Measurements from ENCODE around the gene RASSF7.
"Not testable (repeated sequence)": the region's sequence is repeated elsewhere in the genome, so short reads cannot be mapped to it uniquely, and the experiment has no call there.

RASSF7 gene

GRCh38 chr11:560305-561147 lies at the start of gene RASSF7, which contains the start of gene LMNTD2:
Gene RASSF7 (plus strand): TSS chr11:560970. CDS start chr11:561769, 799 bp downstream.
Gene LMNTD2 (minus strand): TSS chr11:560738. CDS start chr11:560716, 22 bp downstream.
- peak; percentile 96 for DNase-seq

GRCh38 chr11:512761-513595 lies 47.8 kb upstream of the RASSF7 start:
- no peak for DNase-seq

- DNase-seq: no peak
Measured at GRCh38 chr11:514606-515005, 46.2 kb upstream of the RASSF7 start.

DNA sequence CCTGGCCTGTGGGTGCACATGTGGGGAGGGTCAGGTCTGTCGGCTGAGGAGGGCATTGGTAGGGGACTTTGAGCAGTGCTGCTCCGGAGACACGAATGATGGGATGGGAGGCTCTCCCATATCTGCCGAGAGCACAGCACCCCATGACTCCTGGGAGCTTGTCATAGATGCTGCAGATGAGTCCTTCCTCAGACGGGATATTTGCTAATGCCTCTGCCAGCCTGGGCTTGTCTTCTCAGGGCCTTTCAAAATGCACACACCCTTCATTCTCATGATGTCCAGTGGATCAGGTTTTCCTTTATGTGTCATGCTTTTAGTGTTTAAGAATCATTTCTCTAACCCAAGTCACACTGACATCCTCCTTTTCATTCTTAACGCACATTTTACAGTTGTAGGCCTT lies 45.6 kb upstream of the RASSF7 start:
- DNase-seq: no peak

DNA sequence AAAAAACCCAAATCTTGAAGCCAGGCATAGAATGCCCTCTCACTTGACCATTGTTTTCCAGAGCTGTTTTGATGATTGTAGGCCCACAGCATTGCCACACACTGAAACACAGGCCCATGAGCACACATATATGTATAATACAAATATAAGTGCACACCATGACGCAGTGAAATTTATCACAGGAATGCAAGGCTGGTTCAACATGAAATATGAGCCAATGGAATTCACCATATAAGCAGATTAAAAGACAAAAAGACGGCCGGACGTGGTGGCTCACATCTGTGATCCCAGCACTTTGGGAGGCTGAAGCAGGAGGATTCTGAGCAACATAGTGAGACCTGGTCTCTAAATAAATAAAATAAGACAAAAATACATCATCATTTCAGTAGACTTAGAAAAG lies 44.4 kb upstream of the RASSF7 start:
- no peak for DNase-seq

DNA sequence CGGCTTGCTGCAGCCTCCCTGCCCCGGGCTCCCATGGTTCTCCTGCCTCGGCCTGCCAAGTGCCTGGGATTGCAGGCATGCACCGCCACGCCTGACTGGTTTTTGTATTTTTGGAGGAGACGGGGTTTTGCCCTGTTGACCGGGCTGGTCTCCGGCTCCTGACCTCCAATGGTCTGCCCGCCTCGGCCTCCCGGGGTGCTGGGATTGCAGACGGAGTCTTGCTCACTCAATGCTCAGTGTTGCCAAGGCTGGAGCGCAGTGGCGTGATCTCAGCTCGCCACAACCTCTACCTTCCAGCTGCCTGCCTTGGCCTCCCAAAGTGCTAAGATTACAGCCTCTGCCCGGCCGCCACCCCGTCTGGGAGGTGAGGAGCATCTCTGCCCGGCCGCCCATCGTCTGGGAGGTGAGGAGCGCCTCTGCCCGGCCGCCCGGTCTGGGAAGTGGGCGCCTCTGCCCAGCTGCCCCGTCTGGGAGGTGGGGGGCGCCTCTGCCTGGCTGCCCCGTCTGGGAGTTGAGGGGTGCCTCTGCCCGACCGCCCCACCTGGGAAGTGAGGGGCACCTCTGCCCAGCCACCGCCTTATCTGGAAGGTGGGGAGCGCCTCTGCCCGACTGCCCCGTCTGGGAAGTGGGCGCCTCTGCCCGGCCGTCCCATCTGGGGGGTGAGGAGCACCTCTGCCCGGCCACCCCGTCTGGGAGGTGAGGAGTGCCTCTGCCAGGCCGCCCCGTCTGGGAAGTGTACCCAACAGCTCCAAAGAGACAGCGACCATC lies 43.7 kb upstream of the RASSF7 start:
- not testable (repeated sequence) for DNase-seq

DNA sequence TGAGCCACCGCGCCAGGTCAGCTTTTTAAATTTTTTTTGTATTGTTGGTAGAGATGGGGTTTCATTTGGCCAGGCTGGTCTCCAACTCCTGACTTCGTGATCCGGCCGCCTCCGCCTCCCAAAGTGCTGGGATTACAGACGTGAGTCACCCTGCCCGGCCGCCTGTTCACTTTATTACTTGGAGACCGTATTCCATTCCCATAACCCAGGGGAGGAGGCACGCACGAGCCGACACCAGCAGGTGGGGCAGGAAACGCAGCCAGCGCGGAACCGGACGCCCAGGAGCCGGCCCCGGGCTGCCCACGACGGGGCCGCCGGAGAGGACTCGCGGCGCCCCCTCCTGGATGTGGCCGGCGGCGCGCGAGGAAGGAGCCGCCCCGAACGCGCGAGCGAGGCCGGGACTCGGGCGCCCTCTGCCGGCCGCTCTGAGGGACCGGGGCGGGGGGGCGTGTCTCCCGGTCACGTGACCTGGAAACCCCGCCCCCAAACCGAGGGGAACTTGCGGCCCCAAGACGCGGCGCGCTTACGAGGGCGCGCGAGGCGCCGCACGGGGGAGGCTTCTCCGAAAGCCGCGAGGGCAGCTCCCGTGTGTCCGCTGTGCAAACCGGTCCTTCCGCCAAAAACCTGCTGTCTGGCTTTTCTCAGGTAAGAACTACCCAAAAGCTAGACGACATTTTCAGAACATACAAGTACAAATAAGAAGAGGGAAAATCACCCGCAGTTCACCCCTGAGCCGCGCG lies 42.1 kb upstream of the RASSF7 start:
- peak; percentile 90 for DNase-seq

GRCh38 chr11:520428-521176 lies 40.2 kb upstream of the RASSF7 start:
- peak; percentile 27 for DNase-seq

- no peak for DNase-seq
Measured at GRCh38 chr11:521177-521688, 39.5 kb upstream of the RASSF7 start.

DNA sequence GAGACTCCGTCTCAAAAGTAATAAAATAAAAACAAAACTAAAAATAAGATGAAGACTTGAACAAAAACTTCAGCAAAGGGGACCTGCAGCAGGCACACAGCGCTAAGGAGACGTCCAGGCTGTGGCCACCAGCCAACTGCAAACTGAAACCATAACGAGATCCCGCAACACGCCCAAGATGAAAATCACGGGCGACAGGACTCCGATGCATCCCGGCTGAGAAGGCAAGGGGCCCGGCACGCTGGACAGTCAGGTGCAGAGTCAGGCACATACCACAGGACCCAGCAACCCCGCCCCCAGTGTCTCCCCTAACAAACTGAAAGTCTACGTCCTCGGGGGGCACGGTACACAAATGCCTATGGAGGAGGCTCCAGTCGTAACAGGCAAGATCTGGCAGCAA lies 34.6 kb upstream of the RASSF7 start:
- DNase-seq: no peak

DNA sequence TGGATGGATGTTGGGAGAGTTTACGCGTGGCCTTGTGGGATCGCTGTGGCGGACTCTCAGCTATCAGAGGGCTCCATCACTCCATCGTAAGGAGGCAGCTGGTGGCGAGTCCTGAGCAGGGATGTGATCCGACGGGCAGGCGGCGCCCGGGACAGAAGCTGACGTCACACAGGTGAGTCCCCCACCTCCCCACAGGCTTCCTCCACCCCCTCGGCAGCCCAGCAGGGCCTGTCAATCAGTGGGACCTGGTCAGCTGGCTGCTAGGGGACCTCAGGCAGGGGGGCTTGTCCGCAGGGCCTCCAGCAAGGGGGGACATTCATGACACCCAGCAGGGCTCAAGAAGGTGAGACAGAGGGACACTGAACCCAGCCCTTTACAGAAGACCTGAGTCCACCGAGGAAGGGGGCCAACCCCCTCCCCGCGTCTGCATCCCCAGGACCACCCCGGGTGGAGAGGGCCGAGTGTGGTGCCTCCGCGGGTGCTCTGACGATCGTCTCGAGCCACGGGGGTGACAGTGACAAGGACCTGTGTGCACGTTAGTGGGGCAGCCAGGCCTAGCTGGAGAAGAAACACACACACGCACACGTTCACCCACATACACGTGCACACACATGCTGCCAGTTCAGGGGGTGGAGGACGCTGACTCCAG lies 32.5 kb upstream of the RASSF7 start:
- no peak for DNase-seq

GRCh38 chr11:528815-529727 lies 31.7 kb upstream of the RASSF7 start:
- no peak for DNase-seq

DNA sequence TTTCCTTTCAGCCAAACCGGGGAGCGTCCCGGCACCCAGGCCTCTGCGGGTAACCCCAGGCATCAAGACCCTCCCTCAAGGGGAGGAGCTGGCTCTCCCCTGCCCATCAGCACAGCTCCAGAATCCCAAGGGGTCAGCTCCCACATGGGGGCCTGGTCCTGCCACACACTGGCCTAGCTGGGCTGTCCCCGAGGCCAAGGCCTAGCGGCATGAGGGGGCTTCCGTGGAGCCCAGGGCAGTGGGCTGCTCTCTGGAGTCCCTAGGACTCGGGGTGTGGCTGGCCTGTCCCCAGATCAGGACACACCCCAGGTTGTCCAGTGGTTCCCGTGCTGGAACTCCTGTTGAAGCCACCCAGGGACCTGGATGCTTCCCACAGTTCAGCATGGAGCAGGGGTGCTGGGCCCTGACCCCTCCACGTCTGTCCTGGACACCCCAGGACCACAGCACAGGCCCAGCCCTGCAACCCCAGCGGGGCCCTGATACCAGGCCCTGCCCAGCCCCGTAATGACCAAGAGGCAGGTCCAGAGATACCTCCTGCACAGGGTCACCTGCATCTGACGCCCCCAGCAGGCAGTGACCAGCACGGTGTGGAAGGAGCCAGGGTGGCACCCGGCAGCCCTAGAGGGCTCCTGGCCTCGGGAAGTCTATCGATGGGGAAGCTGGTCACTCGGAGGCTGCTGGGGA lies 30.9 kb upstream of the RASSF7 start:
- DNase-seq: no peak

- DNase-seq: no peak
Measured at GRCh38 chr11:530960-531831, 29.6 kb upstream of the RASSF7 start.

- DNase-seq: no peak
Measured at GRCh38 chr11:531919-532526, 28.7 kb upstream of the RASSF7 start.

DNA sequence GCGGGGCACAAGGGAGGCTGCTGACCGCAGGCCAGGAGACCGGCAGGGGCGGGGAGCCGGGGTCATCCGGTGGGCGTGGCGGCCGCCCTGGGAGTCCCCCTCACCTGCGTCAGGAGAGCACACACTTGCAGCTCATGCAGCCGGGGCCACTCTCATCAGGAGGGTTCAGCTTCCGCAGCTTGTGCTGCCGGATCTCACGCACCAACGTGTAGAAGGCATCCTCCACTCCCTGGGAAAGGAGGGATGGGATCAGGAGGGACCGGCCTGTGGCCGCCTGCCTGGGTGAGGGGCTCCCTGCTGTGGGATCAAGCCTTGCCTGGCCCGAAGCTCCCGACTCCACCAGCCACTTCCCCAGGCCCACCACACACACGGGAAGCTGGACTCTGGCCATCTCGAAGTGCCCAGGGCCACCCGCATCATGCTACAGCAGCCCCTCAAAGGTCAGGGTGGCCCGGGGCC lies 28.2 kb upstream of the RASSF7 start:
- DNase-seq: no peak

DNA sequence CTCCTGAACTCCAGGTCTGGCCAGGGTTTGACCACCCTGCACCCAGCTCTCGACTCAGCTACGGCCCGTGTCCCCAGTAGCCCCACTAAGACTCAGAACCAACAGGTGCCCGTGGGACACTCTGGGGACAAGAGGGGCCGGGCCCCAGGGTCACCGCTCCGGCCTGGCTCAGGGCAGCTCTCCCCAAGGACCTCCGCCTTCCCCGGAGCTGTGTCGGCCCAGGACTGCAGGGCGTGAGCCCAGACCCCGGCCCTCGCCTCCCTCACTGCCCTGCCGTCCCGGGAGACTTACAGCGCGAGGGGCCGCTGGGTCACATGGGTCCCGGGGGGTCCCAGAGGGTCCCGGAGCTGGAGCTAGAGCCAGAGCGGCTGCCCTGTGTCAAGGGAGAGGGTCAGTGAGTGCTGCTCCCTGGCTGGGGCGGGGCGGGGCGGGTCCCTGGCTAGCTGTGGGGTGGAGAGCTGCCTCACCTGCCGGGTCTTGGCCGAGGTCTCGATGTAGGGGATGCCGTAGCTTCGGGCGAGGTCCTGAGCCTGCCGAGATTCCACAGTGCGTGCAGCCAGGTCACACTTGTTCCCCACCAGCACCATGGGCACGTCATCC lies 27.7 kb upstream of the RASSF7 start:
- DNase-seq: no peak

Data from activated CD4-positive, alpha-beta T cell treated with anti-CD3 and anti-CD28 coated beads for 48 hours (primary cell).